Neural cell (in vitro differentiated cells): ENCODE data around the gene OR4C15. TPM values are rescaled to one million over a fixed set of nuclear protein-coding genes. Genes with fewer than 3 reads are reported as not detected.

Experiments
- H2AFZ ChIP-seq: fragments of 200-600, 300-800 bp; sonication (generic), shearing (Covaris generic); 2 replicates; pipeline ENCODE4 v1.6.0; 2014; ENCODE audit warnings: low read depth, mild to moderate bottlenecking, antibody characterized with exemption, low read length, moderate library complexity
- H3F3A ChIP-seq: fragments of 200-600 bp; shearing (Covaris generic); 2 replicates; pipeline ENCODE4 v1.6.1; 2016; ENCODE audit warnings: mild to moderate bottlenecking, moderate library complexity, mixed read lengths, antibody characterized with exemption, low read length; ENCODE audit not compliant: insufficient read depth, poor library complexity, severe bottlenecking
- H3K27ac ChIP-seq: fragments of 200-600, 300-800 bp; sonication (generic), shearing (Covaris generic); 2 replicates; pipeline ENCODE4 v1.5.1; 2014; ENCODE audit warnings: mild to moderate bottlenecking, low read length, moderate library complexity
- H3K27me3 ChIP-seq: fragments of 300-800, 200-600 bp; sonication (generic), shearing (Covaris generic); 2 replicates; pipeline ENCODE4 v1.6.0; 2014; ENCODE audit warnings: mild to moderate bottlenecking, low read depth, low read length, moderate library complexity; ENCODE audit not compliant: insufficient read depth
- H3K36me3 ChIP-seq: fragments of 300-800, 200-600 bp; sonication (generic), shearing (Covaris generic); 2 replicates; pipeline ENCODE4 v1.5.1; 2014; ENCODE audit warnings: mild to moderate bottlenecking, antibody characterized with exemption, low read length, moderate library complexity; ENCODE audit not compliant: insufficient read depth
- H3K4me2 ChIP-seq: fragments of 300-800, 200-600 bp; sonication (generic), shearing (Covaris generic); 2 replicates; pipeline ENCODE4 v1.6.0; 2014; ENCODE audit warnings: mild to moderate bottlenecking, low read length
- H3K4me3 ChIP-seq: fragments of 300-800, 200-600 bp; sonication (generic), shearing (Covaris generic); 2 replicates; pipeline ENCODE4 v1.5.1; 2014; ENCODE audit warnings: mild to moderate bottlenecking, low read length, moderate library complexity
- H3K79me2 ChIP-seq: fragments of 200-600 bp; shearing (Covaris generic); replicated peaks from 2 replicates; pipeline ENCODE4 v1.6.0; 2014; ENCODE audit warnings: mild to moderate bottlenecking, low read length, moderate library complexity; ENCODE audit not compliant: insufficient read depth
- H3K9ac ChIP-seq: fragments of 300-800, 200-600 bp; sonication (generic), shearing (Covaris generic); 2 replicates; pipeline ENCODE4 v1.6.1; 2016; ENCODE audit warnings: mild to moderate bottlenecking, low read length, mixed read lengths
- H3K9me2 ChIP-seq: fragments of 200-600 bp; shearing (Covaris generic); 2 replicates; pipeline ENCODE4 v1.6.1; 2016; ENCODE audit warnings: mild to moderate bottlenecking, low read length, mixed read lengths; ENCODE audit not compliant: insufficient read depth
- H3K9me3 ChIP-seq: fragments of 200-600, 300-800 bp; sonication (generic), shearing (Covaris generic); 2 replicates; pipeline ENCODE4 v1.6.1; 2016; ENCODE audit warnings: mild to moderate bottlenecking, mixed run types, low read length, moderate library complexity, mixed read lengths
- H4K20me1 ChIP-seq: fragments of 200-600 bp; shearing (Covaris generic); 2 replicates; pipeline ENCODE4 v1.6.1; 2016; ENCODE audit warnings: mild to moderate bottlenecking, mixed run types; ENCODE audit not compliant: insufficient read depth
- CTCF ChIP-seq: fragments of 450-650 bp; IDR thresholded peaks from 2 replicates; pipeline ENCODE4 v1.5.1; 2014; ENCODE audit warnings: antibody characterized with exemption, mild to moderate bottlenecking, moderate library complexity; ENCODE audit not compliant: poor library complexity, severe bottlenecking
- EP300 ChIP-seq: fragments of 450-650 bp; conservative IDR thresholded peaks from 2 replicates; pipeline ENCODE4 v1.6.1; 2014; ENCODE audit warnings: antibody characterized with exemption, mild to moderate bottlenecking, moderate library complexity; ENCODE audit not compliant: poor library complexity, severe bottlenecking
- EZH2 ChIP-seq: fragments of 200-600, 300-800 bp; shearing (Covaris generic), sonication (generic); IDR thresholded peaks from 2 replicates; pipeline ENCODE4 v1.6.1; 2014; ENCODE audit warnings: antibody characterized with exemption, low read length, borderline replicate concordance, mild to moderate bottlenecking; ENCODE audit not compliant: insufficient read depth, poor library complexity, severe bottlenecking
- MXI1 ChIP-seq: fragments of 450-650 bp; conservative IDR thresholded peaks from 2 replicates; pipeline ENCODE4 v1.6.1; 2014; ENCODE audit warnings: antibody characterized with exemption, mild to moderate bottlenecking; ENCODE audit not compliant: poor library complexity, severe bottlenecking
- POLR2AphosphoS5 ChIP-seq: IDR thresholded peaks from 2 replicates; pipeline ENCODE4 v1.6.1; 2012
- RAD21 ChIP-seq: fragments of 450-650 bp; conservative IDR thresholded peaks from 2 replicates; pipeline ENCODE4 v1.6.1; 2014; ENCODE audit warnings: antibody characterized with exemption, mild to moderate bottlenecking, moderate library complexity
- REST ChIP-seq: IDR thresholded peaks from 2 replicates; pipeline ENCODE4 v1.6.1; 2012; ENCODE audit warnings: borderline replicate concordance
- SMC3 ChIP-seq: fragments of 450-650 bp; conservative IDR thresholded peaks from 2 replicates; pipeline ENCODE4 v1.6.1; 2014; ENCODE audit warnings: antibody characterized with exemption, mild to moderate bottlenecking, moderate library complexity; ENCODE audit not compliant: poor library complexity
- TAF1 ChIP-seq: IDR thresholded peaks from 2 replicates; pipeline ENCODE4 v1.6.1; 2012; ENCODE audit warnings: low read depth
- polyA minus RNA-seq: library from RNA; depleted of rRNA, polyadenylated mRNA; stranded (reverse); fragments of >200 nt; gene quantifications from 2 replicates; pipeline ENCODE4 v1.2.3, GENCODE V29; 2014
- polyA plus RNA-seq: library from polyadenylated mRNA; depleted of rRNA; stranded (reverse); fragments of >200 nt; gene quantifications from 2 replicates; pipeline ENCODE4 v1.2.3, GENCODE V29; 2014

The OR4C15 gene
- polyA plus RNA-seq (not detected in 2 replicates), polyA minus RNA-seq (not detected in 2 replicates)

DNA sequence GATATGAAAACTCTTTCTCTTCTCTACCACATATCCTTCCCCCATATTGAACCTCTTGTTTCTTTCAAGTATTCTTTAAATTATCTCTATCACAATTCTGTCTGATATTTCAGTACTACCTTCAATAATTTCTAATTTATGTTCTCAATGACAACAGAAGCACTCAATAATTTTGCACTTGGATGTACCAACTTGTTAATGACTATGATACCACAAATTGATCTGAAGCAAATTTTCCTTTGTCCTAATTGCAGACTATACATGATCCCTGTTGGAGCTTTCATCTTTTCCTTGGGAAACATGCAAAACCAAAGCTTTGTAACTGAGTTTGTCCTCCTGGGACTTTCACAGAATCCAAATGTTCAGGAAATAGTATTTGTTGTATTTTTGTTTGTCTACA is at the start of gene OR4C15:
TSS of gene OR4C15 (plus strand) at position 301 of the 400 bp plus-strand sequence. CDS start at position 301, 0 bp downstream.
- no peak within 1 kb of the TSS for H2AFZ ChIP-seq
- H3K9me3 ChIP-seq = peaks cover 9% of the 10 kb centered on the region
- no peaks in the 10 kb centered on the region for H3K79me2 ChIP-seq
- TF ChIP-seq POLR2AphosphoS5 (no peak), EZH2 (no peak), SMC3 (no peak), REST (no peak), TAF1 (no peak), CTCF (no peak), RAD21 (no peak), MXI1 (no peak), EP300 (no peak)
- H4K20me1 ChIP-seq = no peaks in the 10 kb centered on the region
- no peak within 1 kb of the TSS for H3K27ac ChIP-seq
- no peaks in the 10 kb centered on the region for H3K36me3 ChIP-seq
- no peaks in the 10 kb centered on the region for H3F3A ChIP-seq
- H3K27me3 ChIP-seq = no peaks in the 10 kb centered on the region
- H3K4me3 ChIP-seq = no peak within 1 kb of the TSS
- H3K4me2 ChIP-seq = no peak within 1 kb of the TSS
- H3K9ac ChIP-seq = no peak within 1 kb of the TSS
- no peaks in the 10 kb centered on the region for H3K9me2 ChIP-seq

DNA sequence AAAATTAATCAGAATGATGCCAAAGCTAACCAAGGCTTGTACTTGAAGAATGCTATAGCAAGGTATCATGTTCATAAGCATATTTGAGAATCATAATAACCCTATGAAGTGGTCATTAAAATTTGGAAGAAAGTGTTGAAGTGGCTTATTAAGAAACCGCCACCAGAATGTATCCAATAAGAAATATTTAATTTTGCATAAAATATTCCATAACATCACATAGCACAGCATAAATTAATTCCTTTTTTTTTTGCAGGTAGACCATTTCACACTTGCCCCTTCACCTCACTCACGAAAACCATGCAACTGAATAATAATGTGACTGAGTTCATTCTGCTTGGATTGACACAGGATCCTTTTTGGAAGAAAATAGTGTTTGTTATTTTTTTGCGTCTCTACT is 17.6 kb downstream of the OR4C15 start, which contains the start of gene OR4C16:
TSS of gene OR4C16 (plus strand) at position 301 of the 400 bp plus-strand sequence. CDS start at position 301, 0 bp downstream.
- Histone ChIP-seq H3K27me3 (no peaks in the 10 kb centered on the region), H3K9ac (no peak within 1 kb of the TSS), H3F3A (no peaks in the 10 kb centered on the region), H3K36me3 (no peaks in the 10 kb centered on the region), H3K27ac (no peak within 1 kb of the TSS), H4K20me1 (no peaks in the 10 kb centered on the region), H2AFZ (no peak within 1 kb of the TSS), H3K9me3 (no peaks in the 10 kb centered on the region), H3K4me2 (no peak within 1 kb of the TSS), H3K79me2 (no peaks in the 10 kb centered on the region), H3K4me3 (no peak within 1 kb of the TSS), H3K9me2 (no peaks in the 10 kb centered on the region)
- TF ChIP-seq TAF1 = no peak

DNA sequence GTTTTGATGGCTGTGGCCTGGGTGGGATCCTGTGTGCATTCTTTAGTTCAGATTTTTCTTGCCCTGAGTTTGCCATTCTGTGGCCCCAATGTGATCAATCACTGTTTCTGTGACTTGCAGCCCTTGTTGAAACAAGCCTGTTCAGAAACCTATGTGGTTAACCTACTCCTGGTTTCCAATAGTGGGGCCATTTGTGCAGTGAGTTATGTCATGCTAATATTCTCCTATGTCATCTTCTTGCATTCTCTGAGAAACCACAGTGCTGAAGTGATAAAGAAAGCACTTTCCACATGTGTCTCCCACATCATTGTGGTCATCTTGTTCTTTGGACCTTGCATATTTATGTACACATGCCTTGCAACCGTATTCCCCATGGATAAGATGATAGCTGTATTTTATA is 18.3 kb downstream of the OR4C15 start:
- H3K9me2 ChIP-seq = no peaks in the 10 kb centered on the region
- no peak overlapping the region for H2AFZ ChIP-seq
- H3K4me3 ChIP-seq = no peak overlapping the region
- H3K27me3 ChIP-seq = no peaks in the 10 kb centered on the region
- no peak overlapping the region for H3K27ac ChIP-seq
- TF ChIP-seq CTCF = no peak
- TF ChIP-seq EZH2 = no peak
- no peak for TF ChIP-seq EP300
- no peak for TF ChIP-seq SMC3
- no peak for TF ChIP-seq REST
- TF ChIP-seq MXI1 = no peak
- TF ChIP-seq POLR2AphosphoS5 = no peak
- TF ChIP-seq RAD21 = no peak
- TF ChIP-seq TAF1 = no peak
- H3K9me3 ChIP-seq = no peaks in the 10 kb centered on the region
- no peaks in the 10 kb centered on the region for H3K79me2 ChIP-seq
- H3K4me2 ChIP-seq = no peak overlapping the region
- no peaks in the 10 kb centered on the region for H3K36me3 ChIP-seq
- no peak overlapping the region for H3K9ac ChIP-seq
- H3F3A ChIP-seq = no peaks in the 10 kb centered on the region
- no peaks in the 10 kb centered on the region for H4K20me1 ChIP-seq
